Testis (tissue), 3 donors: ENCODE results near the gene FMNL2. TPM values are rescaled to one million over a fixed set of nuclear protein-coding genes. Genes with fewer than 3 reads are reported as not detected.
"Not testable (repeated sequence)": the region's sequence is repeated elsewhere in the genome, so short reads cannot be mapped to it uniquely, and the experiment has no call there.

ENCODE experiments used
- DNase-seq: peaks from one replicate; pipeline ENCODE4 v3.0.0-alpha.2; 2019
- H3K27ac ChIP-seq, 2 donors: fragments of 200-600 bp; sonication (generic); one replicate each; pipeline ENCODE4 v1.5.1; 2019
- H3K27me3 ChIP-seq: fragments of 200-600 bp; sonication (generic); one replicate; pipeline ENCODE4 v1.5.1; 2019
- H3K36me3 ChIP-seq: fragments of 200-600 bp; sonication (generic); one replicate; pipeline ENCODE4 v1.5.1; 2017; ENCODE audit warnings: low read depth; ENCODE audit errors: missing control alignments
- H3K4me1 ChIP-seq: fragments of 200-600 bp; sonication (generic); one replicate; pipeline ENCODE4 v1.5.1; 2019
- H3K4me3 ChIP-seq, 2 donors: fragments of 200-600 bp; sonication (generic); one replicate each; pipeline ENCODE4 v1.5.1; 2017 to 2019
- H3K9me3 ChIP-seq: fragments of 200-600 bp; sonication (generic); one replicate; pipeline ENCODE4 v1.5.1; 2017
- POLR2A ChIP-seq: fragments of 450-650 bp; IDR thresholded peaks from one replicate; pipeline ENCODE4 v1.6.1; 2017; ENCODE audit warnings: antibody characterized with exemption, mild to moderate bottlenecking, moderate library complexity
- WGBS, 2 donors: methylation state at CpG; one replicate each; pipeline ENCODE4 v1.1.5; 2018; 5-methylcytosine and 5-hydroxymethylcytosine counted together
- intact Hi-C: fragments of 100-400 bp; cut with DNase I; formaldehyde crosslinking; loops from one replicate; pipeline ENCODE4 v1.15.1; 2023; ENCODE audit warnings: low total_unique reads
- polyA plus RNA-seq: library from polyadenylated mRNA; stranded (reverse); fragments of 350-450 nt; fragmentation: Illumina TruSeq; extraction: RNeasy Lipid Tissue Mini Kit (QIAGEN cat#74804); gene quantifications from one replicate; pipeline ENCODE4 v1.2.3, GENCODE V29; 2014; ENCODE audit warnings: low read depth, low replicate concordance; ENCODE audit not compliant: insufficient read depth
- total RNA-seq, 2 donors: library from RNA; depleted of rRNA; stranded (reverse); fragments of >200 nt; gene quantifications; one replicate each; pipeline ENCODE4 v1.2.3, GENCODE V29; 2016
- TF ChIP-seq, protein P1 (sequence below), 3 experiments: fragments of 450-650 bp in 2 of 3; fragments of 200-600 bp in 1 of 3; sonication (generic) in 1 of 3; IDR thresholded peaks; one replicate each; pipeline ENCODE4 v1.5.1; 2016 to 2019; ENCODE audit warnings: antibody characterized with exemption in 3 of 3, mild to moderate bottlenecking in 2 of 3, moderate library complexity in 1 of 3

FMNL2 gene
- total and polyA plus RNA-seq, 3 donors from 2014 or later = 15.4 to 19.8 (median 16.8) TPM

DNA sequence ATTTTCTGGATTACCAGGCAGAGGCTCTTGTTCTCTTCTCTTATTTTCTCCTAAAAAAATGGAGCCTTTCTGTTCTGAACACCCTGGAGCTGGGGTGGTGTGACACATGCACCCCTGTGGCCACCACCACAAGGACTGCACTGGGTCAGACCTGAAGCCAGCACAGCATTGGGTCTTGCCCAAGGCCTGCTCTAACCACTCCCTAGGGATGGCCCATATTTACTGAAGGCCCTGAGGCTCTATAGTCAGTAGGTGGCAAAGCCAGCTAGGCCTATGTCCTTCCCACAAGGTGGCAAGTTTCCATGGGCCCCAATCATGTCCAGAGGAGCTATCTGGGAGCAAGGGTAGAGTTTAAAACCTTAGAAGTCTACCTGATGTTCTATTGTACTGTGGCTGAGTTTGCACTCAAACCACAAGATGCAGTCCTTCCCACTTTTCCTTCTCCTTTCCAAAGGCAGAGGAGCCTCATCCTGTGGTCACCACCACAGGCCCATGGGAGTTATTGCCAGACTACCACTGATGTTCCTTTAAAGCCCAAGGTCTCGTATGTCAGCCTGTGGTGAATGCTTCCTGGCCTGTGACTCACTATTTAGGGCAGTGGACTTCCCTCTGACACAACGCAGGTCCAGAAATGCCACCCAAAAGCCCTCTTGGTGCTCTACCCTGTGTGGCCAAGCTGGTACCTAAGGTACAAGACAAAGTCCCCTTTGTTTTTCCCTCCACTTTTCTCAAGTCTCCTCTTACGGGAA lies 15.0 kb upstream of the FMNL2 start:
- no peak for TF ChIP-seq POLR2A
- TF ChIP-seq, protein P1, sequence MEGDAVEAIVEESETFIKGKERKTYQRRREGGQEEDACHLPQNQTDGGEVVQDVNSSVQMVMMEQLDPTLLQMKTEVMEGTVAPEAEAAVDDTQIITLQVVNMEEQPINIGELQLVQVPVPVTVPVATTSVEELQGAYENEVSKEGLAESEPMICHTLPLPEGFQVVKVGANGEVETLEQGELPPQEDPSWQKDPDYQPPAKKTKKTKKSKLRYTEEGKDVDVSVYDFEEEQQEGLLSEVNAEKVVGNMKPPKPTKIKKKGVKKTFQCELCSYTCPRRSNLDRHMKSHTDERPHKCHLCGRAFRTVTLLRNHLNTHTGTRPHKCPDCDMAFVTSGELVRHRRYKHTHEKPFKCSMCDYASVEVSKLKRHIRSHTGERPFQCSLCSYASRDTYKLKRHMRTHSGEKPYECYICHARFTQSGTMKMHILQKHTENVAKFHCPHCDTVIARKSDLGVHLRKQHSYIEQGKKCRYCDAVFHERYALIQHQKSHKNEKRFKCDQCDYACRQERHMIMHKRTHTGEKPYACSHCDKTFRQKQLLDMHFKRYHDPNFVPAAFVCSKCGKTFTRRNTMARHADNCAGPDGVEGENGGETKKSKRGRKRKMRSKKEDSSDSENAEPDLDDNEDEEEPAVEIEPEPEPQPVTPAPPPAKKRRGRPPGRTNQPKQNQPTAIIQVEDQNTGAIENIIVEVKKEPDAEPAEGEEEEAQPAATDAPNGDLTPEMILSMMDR (IDR thresholded peaks at IDR 0.05) = no peak
- intact Hi-C loops = no loop called here
- Histone ChIP-seq H3K27ac (no peak overlapping the region), H3K36me3 (no peaks in the 10 kb centered on the region), H3K4me1 (no peaks in the 10 kb centered on the region), H3K9me3 (no peaks in the 10 kb centered on the region), H3K4me3 (no peak overlapping the region), H3K27me3 (no peaks in the 10 kb centered on the region)
- 86 to 100% methylated on average over 1 to 3 of the region's 3 CpGs for WGBS, 2 donors
- DNase-seq = no peak

DNA sequence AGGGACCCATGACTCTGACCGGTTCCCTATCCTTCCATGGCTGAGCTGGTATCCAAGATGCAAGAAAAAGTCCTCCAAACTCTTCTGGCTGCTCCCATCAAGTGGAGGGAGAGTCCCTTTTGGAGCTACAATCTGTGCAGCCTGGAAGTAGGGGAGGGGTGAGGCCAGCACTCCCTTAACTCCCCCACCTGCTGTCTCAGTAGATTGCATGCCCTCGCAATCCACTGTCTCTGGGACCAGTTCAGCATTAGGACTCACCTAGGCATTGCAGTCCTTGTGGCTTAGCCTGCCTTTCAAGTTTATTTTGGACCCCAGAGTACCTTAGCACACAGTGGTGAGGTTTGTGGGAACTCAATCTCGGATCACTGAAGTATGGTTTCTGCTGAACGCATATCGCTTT lies 14.2 kb upstream of the FMNL2 start:
- Histone ChIP-seq H3K27ac (no peak overlapping the region), H3K9me3 (no peaks in the 10 kb centered on the region), H3K4me1 (no peaks in the 10 kb centered on the region), H3K36me3 (no peaks in the 10 kb centered on the region), H3K27me3 (no peaks in the 10 kb centered on the region), H3K4me3 (no peak overlapping the region)
- 92 to 98% methylated on average over 5 of the region's 5 CpGs for WGBS, 2 donors
- intact Hi-C loops = no loop called here
- no peak for TF ChIP-seq POLR2A
- TF ChIP-seq, protein P1 (IDR thresholded peaks at IDR 0.05) = no peak
- no peak for DNase-seq

DNA sequence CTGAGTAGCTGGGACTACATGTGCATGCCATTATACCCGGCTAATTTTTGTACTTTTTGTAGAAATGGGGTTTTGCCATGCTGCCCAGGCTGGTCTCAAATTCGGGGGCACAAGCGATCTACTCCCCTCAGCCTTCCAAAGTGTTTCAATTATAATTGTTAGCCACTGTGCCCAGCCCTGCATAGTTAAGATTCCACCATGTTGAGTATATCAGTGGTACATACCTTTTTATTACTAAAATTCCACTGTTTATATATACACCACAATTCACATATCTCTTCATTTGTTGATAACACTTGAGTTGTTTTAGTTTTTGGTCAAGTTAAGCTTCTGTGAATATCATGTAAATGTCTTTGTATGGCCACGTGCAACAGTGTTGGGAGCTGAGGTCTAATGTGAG lies 12.8 kb upstream of the FMNL2 start:
- Histone ChIP-seq H3K27me3 (no peaks in the 10 kb centered on the region), H3K4me1 (no peaks in the 10 kb centered on the region), H3K9me3 (no peaks in the 10 kb centered on the region), H3K27ac (no peak overlapping the region), H3K36me3 (no peaks in the 10 kb centered on the region), H3K4me3 (no peak overlapping the region)
- no peak for DNase-seq
- WGBS, 2 donors = 91 to 92% methylated on average over 4 of the region's 4 CpGs
- intact Hi-C loops = no loop called here
- no peak for TF ChIP-seq POLR2A
- TF ChIP-seq, protein P1 (IDR thresholded peaks at IDR 0.05) = no peak

DNA sequence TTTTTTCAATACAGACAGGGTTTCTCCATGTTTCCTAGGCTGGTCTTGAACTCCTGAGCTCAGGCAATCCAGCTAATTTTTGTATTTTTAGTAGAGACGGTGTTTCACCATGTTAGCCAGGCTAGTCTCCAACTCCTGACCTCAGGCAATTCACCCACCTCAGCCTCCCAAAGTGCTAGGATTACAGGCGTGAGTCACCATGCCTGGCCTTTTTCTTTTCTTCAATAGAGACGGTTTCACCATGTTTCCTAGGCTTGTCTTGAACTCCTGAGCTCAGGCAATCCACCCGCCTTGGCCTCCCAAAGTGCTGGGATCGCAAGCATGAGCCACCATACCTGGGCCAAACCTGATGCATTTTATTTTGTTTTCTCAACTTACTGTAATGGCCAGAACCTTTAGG lies 9.8 kb upstream of the FMNL2 start:
- H3K27me3 ChIP-seq, DNase-seq, H3K4me3 ChIP-seq, H3K27ac ChIP-seq, H3K9me3 ChIP-seq, H3K36me3 ChIP-seq, H3K4me1 ChIP-seq, intact Hi-C loops: not testable (repeated sequence)
- 94 to 98% methylated on average over 5 of the region's 5 CpGs for WGBS, 2 donors

DNA sequence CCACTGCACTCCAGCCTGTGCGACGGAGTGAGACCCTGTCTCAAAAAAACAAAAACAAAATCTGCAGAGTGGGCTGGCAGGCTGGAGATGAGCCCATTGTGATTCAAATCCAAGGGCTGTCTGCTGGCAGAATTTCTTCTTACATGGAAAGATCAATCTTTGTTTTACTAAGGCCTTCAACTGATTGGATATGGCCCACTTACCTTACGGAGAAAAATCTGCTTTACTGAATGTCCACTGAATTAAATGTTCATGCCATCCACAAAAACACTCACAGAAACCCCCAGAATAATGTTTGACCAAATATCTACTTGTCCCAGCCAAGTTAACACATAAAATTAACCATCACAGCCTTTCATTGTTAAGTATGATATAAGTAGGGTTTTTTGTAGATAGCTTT lies 8.3 kb upstream of the FMNL2 start:
- H3K9me3 ChIP-seq = no peaks in the 10 kb centered on the region
- no peak overlapping the region for H3K27ac ChIP-seq
- DNase-seq = no peak
- no peaks in the 10 kb centered on the region for H3K27me3 ChIP-seq
- intact Hi-C loops = no loop called here
- H3K4me3 ChIP-seq = no peak overlapping the region
- TF ChIP-seq, protein P1 (IDR thresholded peaks at IDR 0.05) = no peak
- TF ChIP-seq POLR2A = no peak
- 93 to 97% methylated on average over 3 of the region's 3 CpGs for WGBS, 2 donors
- no peaks in the 10 kb centered on the region for H3K4me1 ChIP-seq
- H3K36me3 ChIP-seq = no peaks in the 10 kb centered on the region
